ENCODE data around the gene GOT1.

GOT1 gene

DNA sequence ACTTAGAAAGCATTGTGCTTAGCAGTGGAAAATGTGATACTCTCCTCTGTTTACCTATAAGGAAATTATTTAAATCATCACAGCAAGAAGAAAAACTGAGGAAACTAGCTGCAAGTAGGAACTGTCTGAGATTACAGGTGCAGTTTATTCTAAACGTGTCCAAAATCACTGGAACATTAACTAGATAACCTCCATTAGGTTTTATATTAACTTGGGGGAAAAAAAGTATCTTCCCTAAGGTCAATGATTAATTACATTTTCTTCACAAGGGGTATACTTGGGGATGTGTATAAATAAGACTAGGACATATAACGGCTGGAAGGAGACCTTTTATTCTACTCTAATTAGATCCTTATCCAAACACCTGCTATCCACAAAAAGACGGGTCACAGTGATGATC, 3.7 kb downstream of the GOT1 start:
- DNase-seq (ENCODE audit: insufficient read length, low spot score) (no peak), FAIRE-seq (no peak)
- no peak for TF ChIP-seq POLR2A (IDR thresholded peaks at IDR 0.05; ENCODE audit: low read depth, low read length)

DNA sequence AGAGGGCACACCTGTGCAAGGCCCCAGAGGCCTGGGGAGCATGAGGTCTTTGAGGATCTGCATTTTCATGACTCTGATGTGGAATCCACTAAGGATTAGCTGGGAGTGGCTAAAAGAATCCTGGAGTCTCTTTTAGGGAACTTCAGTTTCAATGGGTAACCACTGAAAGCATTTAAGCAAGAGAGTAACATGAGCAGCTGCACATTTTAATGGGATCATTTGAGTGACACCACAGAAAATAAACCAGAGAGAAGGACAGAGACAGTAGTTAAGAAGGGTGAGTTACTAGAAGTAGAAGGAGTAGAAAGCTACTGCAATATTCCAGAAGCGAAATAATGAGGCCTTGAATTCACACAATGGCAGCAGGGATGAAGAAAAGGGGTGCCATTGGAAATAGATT, 5.2 kb downstream of the GOT1 start:
- DNase-seq (ENCODE audit: insufficient read length, low spot score): no peak
- TF ChIP-seq POLR2A (IDR thresholded peaks at IDR 0.05; ENCODE audit: low read depth, low read length): no peak
- FAIRE-seq: no peak

DNA sequence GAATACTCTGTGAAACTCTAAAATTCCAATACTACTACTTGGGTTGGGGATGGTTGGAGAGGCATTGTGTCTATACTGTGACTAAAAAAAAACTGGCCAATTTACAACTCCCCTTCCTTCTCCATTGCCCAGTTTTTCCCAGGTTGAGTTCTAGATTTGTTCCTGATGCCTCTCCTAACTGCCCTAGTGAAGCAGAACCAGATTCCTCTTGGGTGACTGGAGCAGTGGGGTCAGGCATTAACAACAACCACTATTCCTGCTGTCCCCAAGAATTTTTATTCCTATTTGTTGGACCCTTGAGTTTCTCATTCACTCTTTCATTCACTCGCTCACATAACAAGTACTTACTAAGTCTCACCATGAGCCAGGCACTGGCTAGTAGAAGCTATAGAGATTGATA, 5.8 kb downstream of the GOT1 start:
- FAIRE-seq: no peak
- TF ChIP-seq POLR2A (IDR thresholded peaks at IDR 0.05; ENCODE audit: low read depth, low read length): no peak
- no peak for DNase-seq (ENCODE audit: insufficient read length, low spot score)

DNA sequence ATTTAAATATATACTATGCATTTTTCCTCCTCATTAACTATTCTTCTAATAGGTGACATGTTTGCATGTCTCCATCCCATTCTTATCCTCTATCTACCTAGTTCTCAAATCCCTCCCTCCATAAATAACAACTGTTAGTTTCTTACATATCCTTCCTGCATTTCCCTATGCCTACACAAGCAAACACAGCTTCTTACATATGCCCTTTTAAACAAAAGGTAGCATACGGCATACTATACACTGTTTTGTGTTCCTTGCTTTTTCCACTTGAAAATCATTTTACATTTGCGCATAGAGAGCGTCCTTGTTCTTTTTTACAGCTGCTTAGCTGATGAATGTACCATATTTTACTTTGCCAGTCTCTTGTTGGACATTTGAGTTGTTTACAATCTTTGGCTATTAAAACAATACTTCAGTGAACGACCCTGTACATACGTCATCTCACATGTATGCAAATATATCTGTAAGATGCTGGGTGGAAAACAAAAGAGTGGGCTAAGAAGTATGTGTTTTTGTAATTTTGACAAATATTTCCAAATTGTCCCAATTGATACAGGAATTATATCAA, 7.8 kb downstream of the GOT1 start:
- DNase-seq (ENCODE audit: insufficient read length, low spot score): no peak
- TF ChIP-seq POLR2A (IDR thresholded peaks at IDR 0.05; ENCODE audit: low read depth, low read length): no peak
- no peak for FAIRE-seq

DNA sequence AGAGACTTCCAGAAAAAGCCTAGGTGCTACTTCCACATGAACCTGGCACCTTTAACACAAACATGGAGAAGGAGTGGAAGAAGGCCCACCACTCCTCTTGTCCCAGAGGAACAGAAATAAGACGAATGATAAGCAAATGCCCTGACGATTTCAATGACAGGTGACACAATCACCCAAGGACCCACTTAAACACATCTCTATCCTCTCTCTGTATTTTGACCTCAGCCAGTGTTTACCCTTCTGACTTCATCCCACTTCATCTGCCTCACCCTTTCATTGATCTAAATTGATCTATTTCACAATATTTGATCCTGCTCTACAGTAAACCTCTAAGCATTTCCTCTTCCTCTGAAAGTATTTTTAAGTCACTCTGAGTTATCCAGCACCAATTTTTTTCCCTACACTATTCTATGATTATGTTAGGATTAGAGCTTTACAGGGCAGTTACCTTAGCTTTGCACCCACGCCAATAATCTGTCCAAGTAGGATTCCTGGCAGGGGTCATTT, 9.1 kb downstream of the GOT1 start:
- no peak for DNase-seq (ENCODE audit: insufficient read length, low spot score)
- no peak for TF ChIP-seq POLR2A (IDR thresholded peaks at IDR 0.05; ENCODE audit: low read depth, low read length)
- FAIRE-seq: no peak

DNA sequence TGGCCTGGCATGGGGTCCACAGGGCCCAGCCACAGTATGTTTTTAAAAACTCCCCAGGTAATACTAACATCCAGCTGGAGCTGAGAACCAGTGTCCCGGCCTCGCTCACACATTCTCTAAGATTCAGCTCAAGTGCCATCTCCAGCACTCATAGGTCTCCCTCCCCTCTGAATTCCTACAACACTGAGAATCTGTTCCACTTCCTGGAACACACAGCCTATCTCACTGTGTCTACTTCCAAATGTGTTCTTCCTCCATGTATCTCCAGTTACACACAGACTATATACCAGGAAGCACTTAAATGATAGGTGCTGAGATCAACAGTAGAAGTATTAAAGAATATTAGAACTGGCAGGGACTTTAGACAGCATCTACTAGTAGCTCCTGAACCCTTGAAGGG, 10.7 kb downstream of the GOT1 start:
- DNase-seq (ENCODE audit: insufficient read length, low spot score) (no peak), FAIRE-seq (no peak)
- TF ChIP-seq POLR2A (IDR thresholded peaks at IDR 0.05; ENCODE audit: low read depth, low read length): no peak

DNA sequence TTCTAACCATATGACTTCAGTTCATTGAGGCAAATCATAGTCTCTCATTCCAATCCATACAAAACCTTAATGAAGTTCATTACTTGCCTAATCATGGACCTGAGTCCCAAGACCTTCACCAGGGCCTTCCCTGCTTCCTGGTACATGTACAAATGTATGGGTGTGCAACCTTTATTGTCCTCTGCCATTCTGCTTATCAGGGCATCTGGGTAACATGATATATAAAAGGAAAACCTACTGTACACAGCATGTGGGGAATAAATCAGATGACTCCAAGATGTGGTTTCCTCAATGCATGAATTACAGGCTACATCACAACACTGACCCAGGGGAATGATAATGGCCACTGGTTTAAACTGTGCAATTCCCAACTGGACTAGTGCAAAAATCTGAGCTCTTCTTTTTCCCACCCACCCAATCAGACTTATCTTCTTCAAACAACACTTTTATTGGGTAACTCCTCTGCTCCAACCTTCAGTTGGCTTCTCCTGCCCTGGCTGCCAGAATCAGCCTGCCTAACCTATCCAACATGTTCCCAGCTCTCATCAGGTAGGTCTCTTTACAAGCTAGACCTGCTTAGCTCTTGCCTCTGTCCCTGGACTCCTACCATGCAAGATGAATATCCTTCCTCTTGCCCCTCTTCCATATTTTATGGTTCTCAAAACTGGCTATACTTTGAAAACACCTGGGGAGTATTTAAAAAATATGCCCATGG, 11.4 kb downstream of the GOT1 start:
- TF ChIP-seq POLR2A (IDR thresholded peaks at IDR 0.05; ENCODE audit: low read depth, low read length): no peak
- DNase-seq (ENCODE audit: insufficient read length, low spot score) (no peak), FAIRE-seq (no peak)

DNA sequence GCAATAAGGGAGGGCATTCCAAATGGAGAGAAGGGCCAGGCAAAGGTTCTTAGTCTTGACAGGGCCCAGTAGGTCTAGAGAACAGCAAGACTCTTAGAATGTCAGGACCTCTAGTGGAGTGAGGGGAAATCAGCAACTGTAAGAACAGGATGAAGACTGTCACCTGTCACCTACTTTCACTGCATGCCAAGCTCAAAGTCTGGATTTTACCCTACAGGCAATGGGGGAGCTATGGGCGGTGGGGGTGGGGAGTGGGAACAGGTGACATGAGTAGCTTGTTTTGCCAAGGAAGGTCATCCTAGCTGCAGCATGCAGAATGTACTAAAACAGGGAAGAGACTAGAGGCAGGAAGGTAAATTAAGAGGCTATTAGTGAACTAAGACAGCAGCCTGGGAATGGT, 18.3 kb downstream of the GOT1 start:
- TF ChIP-seq POLR2A (IDR thresholded peaks at IDR 0.05; ENCODE audit: low read depth, low read length): no peak
- FAIRE-seq (no peak), DNase-seq (ENCODE audit: insufficient read length, low spot score) (no peak)

DNA sequence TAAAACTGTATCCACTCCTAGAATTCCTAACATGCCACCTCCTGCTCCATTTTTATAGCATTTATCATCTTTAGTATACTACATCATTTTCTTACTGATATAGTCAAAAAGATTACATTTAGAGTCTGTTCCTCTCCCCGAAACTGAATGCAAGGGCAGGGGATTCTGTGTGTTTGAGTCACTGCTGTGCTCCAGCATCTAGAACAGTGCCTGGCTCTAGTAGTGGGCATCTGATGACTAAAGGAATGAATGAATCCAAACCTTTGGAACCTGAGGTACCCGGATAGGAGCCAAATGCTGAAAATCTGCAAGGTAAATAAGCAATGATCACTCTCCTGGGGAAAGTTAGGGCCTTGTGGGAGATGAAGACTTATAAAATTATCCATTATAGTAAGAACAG, 18.9 kb downstream of the GOT1 start:
- no peak for TF ChIP-seq POLR2A (IDR thresholded peaks at IDR 0.05; ENCODE audit: low read depth, low read length)
- DNase-seq (ENCODE audit: insufficient read length, low spot score) (no peak), FAIRE-seq (no peak)

DNA sequence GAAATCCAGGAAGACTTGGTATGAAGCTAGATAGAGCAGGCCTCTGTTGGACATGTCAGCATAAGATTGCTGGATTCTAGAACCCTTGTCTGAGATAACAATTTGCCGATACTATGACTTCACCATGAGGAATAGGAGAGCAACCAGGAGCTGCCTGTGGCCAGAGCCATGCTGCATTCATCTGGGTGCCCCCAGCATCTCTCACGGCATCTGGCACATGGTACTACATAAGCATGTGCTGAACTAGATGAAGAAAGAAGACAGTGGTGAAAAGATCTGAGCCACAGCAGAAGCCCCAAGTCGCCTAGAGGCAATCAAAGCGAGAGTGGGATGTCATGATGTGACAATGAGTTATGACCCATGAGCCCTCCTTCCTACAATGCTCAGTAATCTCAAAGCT, 19.5 kb downstream of the GOT1 start:
- no peak for FAIRE-seq
- no peak for TF ChIP-seq POLR2A (IDR thresholded peaks at IDR 0.05; ENCODE audit: low read depth, low read length)
- no peak for DNase-seq (ENCODE audit: insufficient read length, low spot score)

DNA sequence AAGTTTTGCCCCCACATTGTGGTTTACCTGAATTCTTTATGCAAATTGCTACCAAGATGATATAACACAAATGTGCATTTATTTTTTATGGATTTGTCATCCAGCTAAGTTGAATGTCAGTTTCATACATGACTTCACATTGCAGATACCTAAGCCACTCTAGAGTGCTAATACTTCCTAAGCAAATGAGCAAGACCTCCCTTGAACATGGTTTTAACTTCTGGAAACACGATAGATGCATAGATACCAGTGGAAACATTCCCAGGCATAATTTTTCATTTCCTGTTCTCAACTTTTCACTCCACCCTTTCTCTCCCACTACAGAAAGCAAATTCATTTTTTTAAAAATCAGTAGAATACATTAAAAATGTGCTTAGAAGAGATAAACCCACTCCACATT, 20.3 kb downstream of the GOT1 start:
- no peak for FAIRE-seq
- DNase-seq (ENCODE audit: insufficient read length, low spot score): no peak
- no peak for TF ChIP-seq POLR2A (IDR thresholded peaks at IDR 0.05; ENCODE audit: low read depth, low read length)

DNA sequence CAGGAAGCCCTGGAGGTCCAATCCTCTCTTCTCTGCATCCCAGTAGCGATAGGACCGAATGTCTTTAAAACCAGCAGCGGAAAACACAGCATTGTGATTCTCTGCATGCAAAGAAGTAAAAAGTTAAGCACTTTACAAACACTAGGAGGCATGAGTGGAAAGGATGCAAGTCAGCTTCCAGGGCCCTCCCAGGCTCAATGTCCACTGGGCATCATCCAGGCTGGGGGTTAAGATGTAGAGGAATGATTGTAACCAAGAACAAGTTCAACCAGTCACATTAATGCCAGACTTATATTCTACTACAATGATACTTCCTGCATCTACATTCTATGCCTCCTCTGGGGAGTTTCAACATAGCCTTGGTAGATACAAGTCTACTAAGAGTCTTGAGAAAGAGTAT, 24.3 kb downstream of the GOT1 start:
- FAIRE-seq (no peak), DNase-seq (ENCODE audit: insufficient read length, low spot score) (no peak)
- no peak for TF ChIP-seq POLR2A (IDR thresholded peaks at IDR 0.05; ENCODE audit: low read depth, low read length)

DNA sequence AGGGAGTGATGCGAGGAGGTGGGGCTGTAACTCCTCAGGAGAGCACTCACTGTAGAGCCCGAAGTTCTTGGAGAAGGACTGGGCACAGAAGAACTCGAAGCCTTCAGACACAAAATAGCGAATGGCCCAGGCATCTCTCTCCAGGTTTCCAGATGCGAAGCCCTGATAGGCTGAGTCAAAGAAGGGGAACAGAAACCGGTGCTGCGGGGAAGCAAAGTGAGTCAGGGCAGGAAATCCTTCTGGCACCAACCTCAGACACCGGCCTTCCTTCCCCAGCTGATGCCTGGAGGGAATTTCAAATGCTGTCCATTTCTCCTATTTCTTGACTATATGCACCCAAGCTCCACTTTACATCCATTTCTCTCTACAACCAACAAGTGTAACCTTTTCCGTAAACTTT, 26.8 kb downstream of the GOT1 start:
- no peak for FAIRE-seq
- no peak for TF ChIP-seq POLR2A (IDR thresholded peaks at IDR 0.05; ENCODE audit: low read depth, low read length)
- DNase-seq (ENCODE audit: insufficient read length, low spot score): no peak

DNA sequence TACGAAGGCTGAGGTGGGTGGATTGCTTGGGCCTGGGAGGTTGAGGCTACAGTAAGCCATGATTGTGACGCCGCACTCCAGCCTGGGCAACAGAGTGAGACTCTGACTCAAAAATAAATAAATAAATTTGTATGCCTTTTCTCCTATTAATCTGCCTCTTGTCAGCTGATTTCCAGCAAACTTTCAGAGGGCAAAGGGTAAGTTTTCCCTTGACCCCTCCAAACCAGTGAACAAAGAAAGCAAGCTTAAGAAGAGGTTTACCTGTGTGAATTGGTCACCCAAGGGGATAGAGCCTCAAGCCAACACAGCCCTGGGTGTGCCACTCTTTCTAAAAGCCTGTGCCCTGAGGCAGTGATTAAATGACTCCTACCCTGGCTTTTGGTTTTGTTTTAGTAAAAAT, 30.8 kb downstream of the GOT1 start:
- FAIRE-seq (no peak), DNase-seq (ENCODE audit: insufficient read length, low spot score) (no peak)
- TF ChIP-seq POLR2A (IDR thresholded peaks at IDR 0.05; ENCODE audit: low read depth, low read length): no peak

DNA sequence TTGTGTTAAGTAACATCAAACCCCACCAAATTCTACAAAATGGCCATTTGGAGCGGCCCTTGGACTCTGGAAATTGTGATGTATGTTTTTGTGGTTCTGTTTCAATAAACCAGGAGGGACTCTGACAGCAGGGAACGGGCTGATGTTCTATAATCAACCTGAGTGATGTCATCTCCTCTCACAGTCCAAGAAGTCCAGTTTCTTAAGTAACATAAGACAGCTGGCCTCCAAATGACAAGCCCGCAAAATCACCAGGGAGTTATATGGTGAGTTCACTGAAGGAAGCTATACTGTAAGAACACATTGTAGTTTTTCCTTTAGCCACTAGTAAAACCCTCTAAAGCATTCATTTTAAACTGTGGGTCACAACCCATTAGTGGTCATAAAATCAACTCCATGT, 34.0 kb downstream of the GOT1 start:
- DNase-seq (ENCODE audit: insufficient read length, low spot score) (no peak), FAIRE-seq (no peak)
- TF ChIP-seq POLR2A (IDR thresholded peaks at IDR 0.05; ENCODE audit: low read depth, low read length): no peak

All from H54 (cell line).